Naive thymus-derived CD4-positive, alpha-beta T cell (primary cell): ENCODE measurements around the gene VAV3. TPM values are rescaled to one million over a fixed set of nuclear protein-coding genes. Genes with fewer than 3 reads are reported as not detected.

Experiments used
- ATAC-seq: fragments of 150-1000 bp; cut with Tn5 transposase; 2 replicates; pipeline ENCODE4 v1.10.0; 2021; ENCODE audit warnings: mild to moderate bottlenecking, moderate library complexity
- CTCF ChIA-PET: fragments of 350-600 bp; sonication (Branson Sonifier 250); formaldehyde crosslinking; loops from one replicate; lab custom pipeline; 2021; ENCODE audit warnings: antibody characterized with exemption; lab: Charles Lee
- POLR2A ChIA-PET: fragments of 350-600 bp; sonication (Branson Sonifier 250); formaldehyde crosslinking; loops from one replicate; lab custom pipeline; 2021; ENCODE audit warnings: antibody characterized with exemption, inconsistent platforms; lab: Charles Lee
- DNase-seq, 9 donors: peaks; one replicate each; pipeline versions ENCODE4 v3.0.0 to v3.0.0-alpha.2; 2020 to 2022; ENCODE audit warnings: mixed read lengths in 1 of 9
- H3K27ac ChIP-seq: one replicate; pipeline ENCODE4 v1.7.0; 2013; ENCODE audit warnings: mild to moderate bottlenecking, low read depth, low read length, moderate library complexity
- H3K27me3 ChIP-seq, 2 donors: one replicate each; pipeline ENCODE4 v1.7.0; 2013; ENCODE audit warnings: low read length in 2 of 2, mild to moderate bottlenecking in 2 of 2, moderate library complexity in 2 of 2; ENCODE audit not compliant: control insufficient read depth in 2 of 2, insufficient read depth in 2 of 2
- H3K36me3 ChIP-seq, 3 experiments: 1 replicate in 2 of 3; 2 replicates in 1 of 3; pipeline ENCODE4 v1.7.0; 2013; ENCODE audit warnings: low read length in 3 of 3, mild to moderate bottlenecking in 3 of 3, moderate library complexity in 1 of 3; ENCODE audit not compliant: insufficient read depth in 3 of 3, control insufficient read depth in 2 of 3
- H3K4me1 ChIP-seq, 2 donors: one replicate each; pipeline ENCODE4 v1.7.0; 2013; ENCODE audit warnings: low read length in 2 of 2, mild to moderate bottlenecking in 2 of 2, moderate library complexity in 1 of 2; ENCODE audit not compliant: control insufficient read depth in 2 of 2, insufficient read depth in 2 of 2
- H3K4me3 ChIP-seq: 2 replicates; pipeline ENCODE4 v1.7.0; 2013; ENCODE audit warnings: mild to moderate bottlenecking, low read length
- H3K9me3 ChIP-seq, 3 experiments: 1 replicate in 2 of 3; 2 replicates in 1 of 3; pipeline ENCODE4 v1.7.0; 2013; ENCODE audit warnings: low read length in 3 of 3; ENCODE audit not compliant: control insufficient read depth in 2 of 3
- H3K27ac Mint-ChIP-seq, 9 donors: one replicate each; pipeline ENCODE4 v1.8.0; 2020 to 2022; ENCODE audit warnings: mixed read lengths in 9 of 9, mild to moderate bottlenecking in 8 of 9, moderate library complexity in 5 of 9, inconsistent platforms in 2 of 9
- H3K27me3 Mint-ChIP-seq, 5 donors: one replicate each; pipeline ENCODE4 v1.8.0; 2021 to 2022; ENCODE audit warnings: mixed read lengths in 5 of 5, mild to moderate bottlenecking in 1 of 5
- H3K36me3 Mint-ChIP-seq, 5 donors: one replicate each; pipeline ENCODE4 v1.8.0; 2020 to 2022; ENCODE audit warnings: mixed read lengths in 5 of 5, mild to moderate bottlenecking in 3 of 5, inconsistent platforms in 1 of 5
- H3K4me1 Mint-ChIP-seq, 7 donors: one replicate each; pipeline ENCODE4 v1.8.0; 2020 to 2022; ENCODE audit warnings: mixed read lengths in 7 of 7, mild to moderate bottlenecking in 3 of 7, inconsistent platforms in 1 of 7
- H3K4me3 Mint-ChIP-seq, 10 donors: one replicate each; pipeline ENCODE4 v1.8.0; 2020 to 2022; ENCODE audit warnings: mild to moderate bottlenecking in 10 of 10, mixed read lengths in 10 of 10, moderate library complexity in 6 of 10, inconsistent platforms in 2 of 10
- H3K9me3 Mint-ChIP-seq, 11 donors: one replicate each; pipeline ENCODE4 v1.8.0; 2020 to 2022; ENCODE audit warnings: mixed read lengths in 11 of 11, mild to moderate bottlenecking in 4 of 11, inconsistent platforms in 1 of 11, moderate library complexity in 1 of 11
- intact Hi-C, 2 donors: fragments of 100-400 bp; cut with micrococcal nuclease; formaldehyde crosslinking; loops; one replicate each; pipeline ENCODE4 v1.15.1; 2023
- polyA plus RNA-seq, 2 donors: library from polyadenylated mRNA; unstranded; fragments of 300-500 nt; fragmentation: Illumina TruSeq; gene quantifications; one replicate each; pipeline ENCODE4 v1.2.3, GENCODE V29; 2021
- total RNA-seq, 6 experiments: library from RNA in 5 of 6; stranded (reverse) in 5 of 6; gene quantifications; 1 replicate in 5 of 6; 2 replicates in 1 of 6; pipeline ENCODE4 v1.2.3 and lab custom pipeline; 2021 to 2026

VAV3 gene, protein sequence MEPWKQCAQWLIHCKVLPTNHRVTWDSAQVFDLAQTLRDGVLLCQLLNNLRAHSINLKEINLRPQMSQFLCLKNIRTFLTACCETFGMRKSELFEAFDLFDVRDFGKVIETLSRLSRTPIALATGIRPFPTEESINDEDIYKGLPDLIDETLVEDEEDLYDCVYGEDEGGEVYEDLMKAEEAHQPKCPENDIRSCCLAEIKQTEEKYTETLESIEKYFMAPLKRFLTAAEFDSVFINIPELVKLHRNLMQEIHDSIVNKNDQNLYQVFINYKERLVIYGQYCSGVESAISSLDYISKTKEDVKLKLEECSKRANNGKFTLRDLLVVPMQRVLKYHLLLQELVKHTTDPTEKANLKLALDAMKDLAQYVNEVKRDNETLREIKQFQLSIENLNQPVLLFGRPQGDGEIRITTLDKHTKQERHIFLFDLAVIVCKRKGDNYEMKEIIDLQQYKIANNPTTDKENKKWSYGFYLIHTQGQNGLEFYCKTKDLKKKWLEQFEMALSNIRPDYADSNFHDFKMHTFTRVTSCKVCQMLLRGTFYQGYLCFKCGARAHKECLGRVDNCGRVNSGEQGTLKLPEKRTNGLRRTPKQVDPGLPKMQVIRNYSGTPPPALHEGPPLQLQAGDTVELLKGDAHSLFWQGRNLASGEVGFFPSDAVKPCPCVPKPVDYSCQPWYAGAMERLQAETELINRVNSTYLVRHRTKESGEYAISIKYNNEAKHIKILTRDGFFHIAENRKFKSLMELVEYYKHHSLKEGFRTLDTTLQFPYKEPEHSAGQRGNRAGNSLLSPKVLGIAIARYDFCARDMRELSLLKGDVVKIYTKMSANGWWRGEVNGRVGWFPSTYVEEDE
- 10 to 100 TPM in 1 of 5 experiments, 1 to 10 TPM in 4; 1.4 to 23.2 (median 2.8) TPM for total RNA-seq
- polyA plus RNA-seq: 1 to 10 TPM; 1.3 to 2.1 TPM
- total RNA-seq (lab: John Stamatoyannopoulos, UW): 11.7 reads per million, percentile 39 among the genes with 10 or more reads in this experiment

DNA sequence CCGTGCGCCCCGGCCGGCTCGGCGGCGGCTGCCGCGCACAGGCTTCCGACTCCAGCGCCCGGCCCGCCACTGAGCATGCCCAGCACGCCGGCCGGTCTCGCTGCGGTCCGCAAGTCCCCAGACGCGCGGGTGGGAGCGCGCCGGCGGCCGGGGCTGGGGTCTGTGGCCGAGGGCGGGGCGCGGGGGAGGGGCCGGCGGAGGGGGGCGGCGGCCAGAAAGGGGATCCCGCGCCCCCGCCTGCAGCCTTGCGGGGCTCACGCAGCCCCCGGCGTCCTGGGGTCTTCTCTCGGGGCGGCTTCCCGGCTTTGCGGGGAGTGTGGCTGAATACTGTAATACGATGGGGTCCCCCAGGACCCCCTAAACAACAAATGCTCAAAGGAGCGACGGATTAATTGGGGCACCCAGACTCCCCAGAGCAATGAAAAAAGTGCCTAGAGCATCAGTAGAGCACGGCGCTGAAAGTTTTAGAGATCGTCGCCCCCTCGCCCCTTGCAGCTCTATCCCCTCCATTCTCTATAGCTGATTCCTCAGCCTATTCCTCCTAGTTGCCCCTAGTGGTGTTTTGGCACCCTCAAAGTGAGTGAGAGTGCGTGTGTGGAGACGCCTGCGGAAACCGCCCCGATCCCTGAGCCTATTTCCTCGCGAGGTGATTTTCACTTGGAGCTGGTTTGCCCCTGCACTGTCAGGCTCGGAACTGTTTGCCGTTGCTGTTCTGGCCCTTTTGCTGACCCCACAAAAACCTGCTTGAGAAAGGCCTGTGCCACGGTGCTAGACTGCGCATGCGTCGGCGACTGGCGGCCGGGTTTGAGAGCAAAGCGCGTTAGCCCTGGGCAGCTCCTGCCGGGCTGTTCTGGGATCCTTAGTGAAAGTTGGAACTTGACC, at the start of gene VAV3:
Gene VAV3 (minus strand): TSS at position 71 of the 882 bp plus-strand sequence. CDS start 311 bp downstream, outside the sequence.
- no peaks in the 10 kb centered on the region for H3K27me3 ChIP-seq
- Mint-ChIP-seq H3K9me3 (no peaks in the 10 kb centered on the region), H3K27me3 (peaks cover 0 to 3% (median 0%) of the 10 kb centered on the region in 5 donors), H3K4me3 (peak within 1 kb of the TSS; percentile 91 to 99 (median 98)), H3K27ac (peak within 1 kb of the TSS; percentile 79 to 98 (median 92)), H3K4me1 (peaks cover 10 to 35% (median 19%) of the 10 kb centered on the region in 7 donors), H3K36me3 (no peaks in the 10 kb centered on the region)
- ChIA-PET POLR2A (interaction anchor here (1.7 kb wide), 1 partner anchor 235 kb away, joined by 5 read pairs; the partner anchor contains the start of gene SLC25A24), CTCF (interaction anchor here (0.8 to 1.4 kb wide), 2 partner anchors 10 to 158 kb away, joined by 3 read pairs; no protein-coding TSS in a partner anchor)
- peak; percentile 19 to 67 (median 59) for DNase-seq
- no peaks in the 10 kb centered on the region for H3K9me3 ChIP-seq
- ATAC-seq: peak; percentile 54
- H3K27ac ChIP-seq: peak within 1 kb of the TSS; percentile 67
- peak within 1 kb of the TSS; percentile 87 for H3K4me3 ChIP-seq
- peaks cover 11% of the 10 kb centered on the region in 2 donors for H3K4me1 ChIP-seq
- intact Hi-C loops: loop anchor here (1.0 to 10.0 kb wide), 4 partner anchors 179 to 908 kb away; partner anchors contain the start of genes PRMT6 (in 1 of the 2) and SLC25A24 (in 1 of the 2)
- no peaks in the 10 kb centered on the region for H3K36me3 ChIP-seq

DNA sequence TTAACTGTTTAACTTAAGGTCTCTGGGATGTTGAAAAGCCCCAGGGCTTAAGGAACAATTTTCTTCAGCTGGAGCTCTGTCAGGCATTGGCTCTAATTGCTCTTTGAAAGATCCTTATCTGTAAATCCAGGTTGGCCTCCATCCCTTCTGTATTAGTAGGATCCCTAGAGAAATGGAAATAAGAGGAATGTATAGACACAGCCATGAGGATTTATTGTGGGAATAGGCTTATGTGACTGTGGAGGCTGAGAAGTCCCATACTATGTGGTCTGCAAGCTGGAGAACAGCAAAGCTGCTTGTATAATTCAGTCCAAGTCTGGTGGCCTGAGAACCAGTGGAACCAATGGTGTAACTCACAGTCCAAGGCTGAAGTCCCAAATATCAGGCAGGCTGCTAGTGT, 47.6 kb upstream of the VAV3 start:
- Mint-ChIP-seq H3K9me3 (no peaks in the 10 kb centered on the region), H3K27ac (no peak overlapping the region), H3K36me3 (no peaks in the 10 kb centered on the region), H3K4me1 (peaks cover 0 to 13% (median 0%) of the 10 kb centered on the region in 7 donors), H3K27me3 (no peaks in the 10 kb centered on the region), H3K4me3 (no peak overlapping the region)
- no peaks in the 10 kb centered on the region for H3K4me1 ChIP-seq
- no peaks in the 10 kb centered on the region for H3K27me3 ChIP-seq
- no peaks in the 10 kb centered on the region for H3K36me3 ChIP-seq
- DNase-seq: no peak
- no peak overlapping the region for H3K4me3 ChIP-seq
- H3K27ac ChIP-seq: no peak overlapping the region
- CTCF ChIA-PET: interaction anchor here (0.7 kb wide), 1 partner anchor 113 kb away, joined by 3 read pairs; no protein-coding TSS in a partner anchor
- POLR2A ChIA-PET: no interaction called here
- H3K9me3 ChIP-seq: no peaks in the 10 kb centered on the region
- ATAC-seq: no peak
- intact Hi-C loops: no loop called here

DNA sequence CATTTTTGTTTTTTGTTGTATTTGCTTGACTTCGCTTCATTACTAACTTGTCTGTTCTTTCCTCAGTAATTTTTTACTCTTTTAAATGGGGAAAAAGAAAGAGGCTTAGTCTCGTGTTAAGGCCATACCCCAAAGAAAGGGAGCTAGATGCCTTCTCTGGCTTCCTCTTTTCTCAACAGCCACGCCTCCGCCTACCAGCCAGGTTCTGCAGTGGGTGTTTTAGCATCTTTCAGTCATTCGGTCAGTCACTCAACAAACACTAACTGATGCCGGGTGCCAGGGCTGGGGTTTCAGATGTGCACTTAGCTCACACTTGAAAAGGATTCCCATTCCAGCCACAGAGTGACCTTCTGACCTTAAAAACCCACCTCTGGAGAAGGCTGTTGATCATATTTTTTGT, 46.3 kb upstream of the VAV3 start:
- no peaks in the 10 kb centered on the region for H3K9me3 Mint-ChIP-seq
- no peak overlapping the region for H3K27ac ChIP-seq
- H3K4me1 ChIP-seq: no peaks in the 10 kb centered on the region
- DNase-seq: no peak
- H3K36me3 ChIP-seq: no peaks in the 10 kb centered on the region
- no peaks in the 10 kb centered on the region for H3K27me3 ChIP-seq
- no peak overlapping the region for H3K4me3 ChIP-seq
- H3K4me1 Mint-ChIP-seq: peaks cover 0 to 10% (median 0%) of the 10 kb centered on the region in 7 donors
- ATAC-seq: no peak
- ChIA-PET CTCF (no interaction called here), POLR2A (no interaction called here)
- H3K36me3 Mint-ChIP-seq: no peaks in the 10 kb centered on the region
- intact Hi-C loops: no loop called here
- no peak overlapping the region for H3K27ac Mint-ChIP-seq
- H3K4me3 Mint-ChIP-seq: no peak overlapping the region
- H3K9me3 ChIP-seq: no peaks in the 10 kb centered on the region
- no peaks in the 10 kb centered on the region for H3K27me3 Mint-ChIP-seq

DNA sequence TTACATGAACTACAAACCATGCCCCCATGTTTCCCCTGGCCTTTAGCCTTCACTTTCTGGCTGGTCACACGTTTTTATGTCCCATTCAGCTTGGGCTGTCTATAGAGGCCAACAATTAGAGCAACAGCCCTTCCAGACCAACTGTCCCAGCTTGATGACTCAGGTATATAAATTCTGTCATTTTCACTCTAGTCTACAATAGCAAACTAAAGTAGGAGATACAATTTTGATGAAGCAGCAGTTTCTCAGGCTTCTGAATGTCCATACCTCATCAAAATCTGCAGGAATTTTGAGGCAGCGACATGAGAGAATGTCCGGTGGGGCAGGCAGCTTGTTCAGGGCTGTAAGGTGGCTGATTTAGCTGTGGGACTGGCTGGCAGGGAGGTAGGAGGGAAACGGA, 45.6 kb upstream of the VAV3 start:
- H3K4me3 Mint-ChIP-seq: no peak overlapping the region
- H3K4me1 Mint-ChIP-seq: peaks cover 0 to 10% (median 0%) of the 10 kb centered on the region in 7 donors
- peaks cover 0 to under 1% (median 0%) of the 10 kb centered on the region in 11 donors for H3K9me3 Mint-ChIP-seq
- Histone ChIP-seq H3K9me3 (no peaks in the 10 kb centered on the region), H3K27ac (no peak overlapping the region), H3K36me3 (no peaks in the 10 kb centered on the region), H3K27me3 (no peaks in the 10 kb centered on the region), H3K4me1 (no peaks in the 10 kb centered on the region), H3K4me3 (no peak overlapping the region)
- no peak for ATAC-seq
- no peak for DNase-seq
- no peaks in the 10 kb centered on the region for H3K27me3 Mint-ChIP-seq
- H3K27ac Mint-ChIP-seq: no peak overlapping the region
- POLR2A ChIA-PET: interaction anchor here (0.8 kb wide), 1 partner anchor 18 kb away, joined by 3 read pairs; no protein-coding TSS in a partner anchor
- CTCF ChIA-PET: no interaction called here
- H3K36me3 Mint-ChIP-seq: no peaks in the 10 kb centered on the region
- intact Hi-C loops: no loop called here

DNA sequence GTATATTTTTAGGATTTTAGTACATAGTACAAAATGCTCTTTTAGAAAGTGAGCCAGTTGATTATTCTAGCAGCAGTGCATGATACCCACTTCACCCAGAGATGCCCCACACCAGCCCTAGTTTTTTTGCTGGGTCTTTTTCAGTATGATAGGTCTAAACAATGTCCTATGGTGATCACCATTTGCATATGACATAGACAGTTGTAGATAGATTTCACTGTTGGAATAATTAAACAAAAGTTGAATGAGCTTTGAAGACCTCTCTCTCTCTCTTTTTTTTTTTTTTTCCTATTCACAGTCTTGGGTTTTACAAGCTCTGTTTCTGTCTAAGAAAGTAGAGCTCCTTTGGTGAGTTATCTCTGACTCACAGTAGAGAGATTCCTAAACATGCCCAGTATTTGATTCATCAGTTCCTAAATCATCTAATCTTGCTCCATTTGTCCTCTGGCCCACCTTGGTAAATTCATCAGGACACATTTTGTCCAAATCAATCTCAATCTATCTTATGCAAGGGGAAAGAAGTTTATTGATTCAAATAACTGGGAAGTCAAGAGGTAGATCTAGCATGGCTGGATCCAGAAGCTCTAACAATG, 44.7 kb upstream of the VAV3 start:
- H3K27me3 ChIP-seq: no peaks in the 10 kb centered on the region
- H3K27me3 Mint-ChIP-seq: no peaks in the 10 kb centered on the region
- H3K36me3 ChIP-seq: no peaks in the 10 kb centered on the region
- CTCF ChIA-PET: no interaction called here
- no peak overlapping the region for H3K4me3 Mint-ChIP-seq
- ATAC-seq (no peak), DNase-seq (no peak)
- H3K4me1 Mint-ChIP-seq: peaks cover 0 to 10% (median 0%) of the 10 kb centered on the region in 7 donors
- no peaks in the 10 kb centered on the region for H3K4me1 ChIP-seq
- no peaks in the 10 kb centered on the region for H3K9me3 ChIP-seq
- no peak overlapping the region for H3K27ac Mint-ChIP-seq
- H3K27ac ChIP-seq: no peak overlapping the region
- no peaks in the 10 kb centered on the region for H3K36me3 Mint-ChIP-seq
- no peak overlapping the region for H3K4me3 ChIP-seq
- intact Hi-C loops: no loop called here
- POLR2A ChIA-PET: interaction anchor here (0.8 kb wide), 1 partner anchor 19 kb away, joined by 3 read pairs; no protein-coding TSS in a partner anchor
- peaks cover 0 to 3% (median 0%) of the 10 kb centered on the region in 11 donors for H3K9me3 Mint-ChIP-seq
